RWPE2 (cell line): Measurements from ENCODE around the gene JHY.

ENCODE experiments used
- ATAC-seq: fragments of 200-7000 bp; cut with Tn5 transposase; 3 replicates; pipeline ENCODE4 v1.9.1; 2021; ENCODE audit warnings: low read depth
- DNase-seq: peaks from one replicate; pipeline ENCODE4 v3.0.0-alpha.2; 2020; ENCODE audit warnings: low spot score
- H3K27ac ChIP-seq: fragments of 450-650 bp; 2 replicates; pipeline ENCODE4 v1.5.1; 2017; ENCODE audit warnings: mild to moderate bottlenecking; ENCODE audit not compliant: poor library complexity, severe bottlenecking
- H3K27me3 ChIP-seq: fragments of 250-450 bp; sonication (Bioruptor Pico); 2 replicates; pipeline ENCODE4 v1.5.1; 2021; ENCODE audit warnings: mild to moderate bottlenecking, moderate library complexity; ENCODE audit not compliant: insufficient read depth, poor library complexity, severe bottlenecking
- H3K36me3 ChIP-seq: fragments of 250-450 bp; sonication (Bioruptor Pico); 2 replicates; pipeline ENCODE4 v1.5.1; 2020; ENCODE audit warnings: low read depth, mild to moderate bottlenecking, moderate library complexity
- H3K4me1 ChIP-seq: fragments of 250-450 bp; sonication (Bioruptor Pico); 2 replicates; pipeline ENCODE4 v1.5.1; 2021; ENCODE audit warnings: mild to moderate bottlenecking, moderate library complexity; ENCODE audit not compliant: insufficient read depth, poor library complexity, severe bottlenecking
- H3K4me3 ChIP-seq: fragments of 250-450 bp; sonication (Bioruptor Pico); 2 replicates; pipeline ENCODE4 v1.5.1; 2021; ENCODE audit warnings: mild to moderate bottlenecking, moderate library complexity; ENCODE audit not compliant: severe bottlenecking
- H3K9me3 ChIP-seq: fragments of 250-450 bp; sonication (Bioruptor Pico); 2 replicates; pipeline ENCODE4 v1.5.1; 2021; ENCODE audit warnings: mild to moderate bottlenecking, moderate library complexity; ENCODE audit not compliant: severe bottlenecking
- TF ChIP-seq, protein P1 (sequence below): fragments of 450-650 bp; IDR thresholded peaks from one replicate; pipeline ENCODE4 v1.5.1; 2017; ENCODE audit warnings: mild to moderate bottlenecking, moderate library complexity; ENCODE audit not compliant: poor library complexity, severe bottlenecking

The JHY gene

DNA sequence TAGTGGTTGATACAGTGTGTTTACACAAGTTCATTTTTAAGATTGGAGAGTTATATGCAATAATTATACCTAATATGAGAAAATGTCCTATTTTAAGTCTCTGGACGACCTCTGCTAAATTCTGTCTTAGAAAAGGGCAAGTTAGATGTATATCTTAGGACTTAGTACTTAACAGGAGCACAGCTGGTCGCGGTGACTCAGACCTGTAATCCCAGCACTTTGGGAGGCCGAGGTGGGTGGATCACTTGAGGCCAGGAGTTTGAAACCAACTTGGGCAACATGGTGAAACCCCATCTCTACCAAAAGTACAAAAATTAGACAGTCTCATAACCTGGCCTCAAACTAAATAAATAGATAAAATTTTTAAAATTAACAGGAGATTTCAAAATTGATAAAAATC is 71.9 kb downstream of the JHY start:
- Histone ChIP-seq H3K9me3 (no peaks in the 10 kb centered on the region), H3K36me3 (no peaks in the 10 kb centered on the region), H3K27me3 (peaks cover 5% of the 10 kb centered on the region), H3K27ac (no peak overlapping the region), H3K4me3 (no peak overlapping the region), H3K4me1 (no peaks in the 10 kb centered on the region)
- no peak for ATAC-seq
- no peak for DNase-seq
- TF ChIP-seq, protein P1, sequence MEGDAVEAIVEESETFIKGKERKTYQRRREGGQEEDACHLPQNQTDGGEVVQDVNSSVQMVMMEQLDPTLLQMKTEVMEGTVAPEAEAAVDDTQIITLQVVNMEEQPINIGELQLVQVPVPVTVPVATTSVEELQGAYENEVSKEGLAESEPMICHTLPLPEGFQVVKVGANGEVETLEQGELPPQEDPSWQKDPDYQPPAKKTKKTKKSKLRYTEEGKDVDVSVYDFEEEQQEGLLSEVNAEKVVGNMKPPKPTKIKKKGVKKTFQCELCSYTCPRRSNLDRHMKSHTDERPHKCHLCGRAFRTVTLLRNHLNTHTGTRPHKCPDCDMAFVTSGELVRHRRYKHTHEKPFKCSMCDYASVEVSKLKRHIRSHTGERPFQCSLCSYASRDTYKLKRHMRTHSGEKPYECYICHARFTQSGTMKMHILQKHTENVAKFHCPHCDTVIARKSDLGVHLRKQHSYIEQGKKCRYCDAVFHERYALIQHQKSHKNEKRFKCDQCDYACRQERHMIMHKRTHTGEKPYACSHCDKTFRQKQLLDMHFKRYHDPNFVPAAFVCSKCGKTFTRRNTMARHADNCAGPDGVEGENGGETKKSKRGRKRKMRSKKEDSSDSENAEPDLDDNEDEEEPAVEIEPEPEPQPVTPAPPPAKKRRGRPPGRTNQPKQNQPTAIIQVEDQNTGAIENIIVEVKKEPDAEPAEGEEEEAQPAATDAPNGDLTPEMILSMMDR, result no peak

DNA sequence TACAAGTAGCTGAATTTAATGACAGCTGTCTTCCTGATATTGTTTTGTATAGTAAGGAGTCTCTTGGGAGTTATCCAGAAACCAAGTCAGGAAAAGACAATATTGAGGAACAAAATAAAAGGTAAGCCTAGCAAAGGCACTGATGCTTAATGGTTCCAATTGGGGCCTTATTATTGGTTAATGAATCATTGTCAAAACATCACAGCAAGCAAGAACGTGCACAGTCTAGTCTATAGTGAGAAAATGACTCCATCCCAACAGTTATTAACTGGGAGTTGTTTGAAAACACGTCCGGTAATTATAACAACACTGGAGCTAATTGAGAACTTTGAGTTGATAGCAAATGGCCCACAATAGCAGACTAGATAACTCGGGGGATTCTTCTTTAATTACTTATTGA is 81.4 kb downstream of the JHY start:
- no peak; the same call in 2 of the 3 replicates for ATAC-seq

DNA sequence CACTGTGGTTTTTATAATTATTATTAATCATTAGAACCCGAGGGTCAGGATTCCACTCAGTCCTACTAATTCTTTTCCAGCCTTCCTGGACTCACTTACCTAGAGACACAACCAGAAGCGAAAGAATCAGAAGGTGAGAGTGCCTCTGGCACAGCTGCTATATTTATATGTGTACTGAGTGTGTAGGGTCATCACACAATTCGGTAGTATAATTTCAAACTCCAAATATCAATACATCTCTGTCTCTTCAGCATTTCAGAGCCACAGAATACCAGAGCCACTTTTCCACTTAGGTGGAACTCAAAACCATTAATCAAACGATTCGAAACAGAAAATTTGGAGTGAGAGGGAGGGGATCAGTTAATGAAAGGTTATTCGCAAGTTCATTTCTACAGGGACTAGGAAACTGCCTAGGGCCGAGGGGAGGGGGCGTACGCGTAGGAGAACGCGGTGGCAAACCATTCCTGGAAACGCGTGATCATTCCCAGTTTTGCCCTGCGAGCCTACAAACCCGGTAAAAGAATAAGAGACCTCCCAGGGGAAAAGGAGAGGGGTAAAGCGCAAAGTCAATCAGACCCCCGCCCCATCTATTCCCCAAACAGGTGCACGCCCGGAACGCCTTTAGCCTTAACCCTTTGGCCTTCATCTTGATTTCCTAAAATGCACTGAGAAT is 93.6 kb downstream of the JHY start:
- ATAC-seq (no peak), DNase-seq (no peak)
- no peaks in the 10 kb centered on the region for H3K4me1 ChIP-seq
- TF ChIP-seq, protein P1, result no peak
- no peaks in the 10 kb centered on the region for H3K36me3 ChIP-seq
- no peak overlapping the region for H3K4me3 ChIP-seq
- H3K27me3 ChIP-seq, result peaks cover 91% of the 10 kb centered on the region
- no peaks in the 10 kb centered on the region for H3K9me3 ChIP-seq
- H3K27ac ChIP-seq, result no peak overlapping the region

More for the DNA sequence above, 81.4 kb downstream of the JHY start:
- DNase-seq, result no peak
- no peak overlapping the region for H3K27ac ChIP-seq
- H3K27me3 ChIP-seq, result peaks cover 41% of the 10 kb centered on the region
- H3K4me1 ChIP-seq, result no peaks in the 10 kb centered on the region
- H3K4me3 ChIP-seq, result no peak overlapping the region
- H3K36me3 ChIP-seq, result no peaks in the 10 kb centered on the region
- TF ChIP-seq, protein P1, result no peak
- no peaks in the 10 kb centered on the region for H3K9me3 ChIP-seq

DNA sequence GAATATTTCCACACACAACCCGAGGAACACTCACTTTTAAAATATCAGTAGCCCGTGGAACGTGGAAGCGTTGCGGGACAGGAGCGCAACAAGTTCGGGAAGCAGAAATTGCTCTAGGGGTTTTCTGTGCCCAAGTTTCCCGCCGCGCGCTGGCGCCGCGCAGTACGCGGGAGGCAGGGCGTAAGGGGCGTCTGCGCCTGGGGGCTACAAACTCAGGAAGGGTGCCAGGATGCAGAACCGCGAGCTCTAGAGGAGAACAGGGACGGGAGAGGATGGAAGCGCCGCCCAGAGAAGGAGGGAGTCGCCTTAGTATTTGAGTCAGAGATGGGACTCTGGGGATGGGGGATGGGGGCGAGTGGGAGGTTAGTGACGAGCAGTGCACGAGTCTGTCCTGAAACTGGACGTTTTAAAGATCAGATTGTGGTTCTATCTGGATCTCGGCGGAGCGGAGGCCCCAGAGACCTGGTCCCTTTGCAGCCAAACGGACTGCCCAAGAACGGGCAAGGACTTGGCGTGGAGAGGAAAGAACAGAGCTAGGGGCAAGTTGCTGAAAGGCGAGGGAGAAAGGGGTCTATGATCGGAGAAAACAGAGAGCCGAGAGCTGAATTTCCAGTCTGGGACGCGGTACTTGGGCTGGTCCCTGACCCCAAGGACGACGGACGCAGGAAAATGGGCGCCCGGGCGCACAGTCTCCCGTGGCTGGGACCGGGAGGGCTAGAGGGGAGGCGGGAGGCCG is 94.3 kb downstream of the JHY start:
- no peak for DNase-seq
- TF ChIP-seq, protein P1, result no peak
- no peaks in the 10 kb centered on the region for H3K4me1 ChIP-seq
- peak; percentile 31; the same call in 2 of the 3 replicates for ATAC-seq
- H3K27me3 ChIP-seq, result peaks cover 95% of the 10 kb centered on the region
- H3K9me3 ChIP-seq, result no peaks in the 10 kb centered on the region
- H3K27ac ChIP-seq, result no peak overlapping the region
- H3K4me3 ChIP-seq, result no peak overlapping the region
- H3K36me3 ChIP-seq, result no peaks in the 10 kb centered on the region
